Activated CD4-positive, alpha-beta T cell treated with anti-CD3 and anti-CD28 coated beads for 1 hour (primary cell): ENCODE data around the gene EBF4.
"Not testable (repeated sequence)": the region's sequence is repeated elsewhere in the genome, so short reads cannot be mapped to it uniquely, and the experiment has no call there.

Experiments used
- DNase-seq: peaks from one replicate; pipeline ENCODE4 v3.0.0-alpha.2; 2020

The EBF4 gene

GRCh38 chr20:2672446-2672845, 20.1 kb upstream of the EBF4 start:
- DNase-seq, result no peak

GRCh38 chr20:2673453-2673852, 19.1 kb upstream of the EBF4 start:
- no peak for DNase-seq

- DNase-seq, result no peak
Observed at GRCh38 chr20:2680046-2680445, 12.5 kb upstream of the EBF4 start.

GRCh38 chr20:2682040-2682439, 10.5 kb upstream of the EBF4 start:
- not testable (repeated sequence) for DNase-seq

- DNase-seq, result not testable (repeated sequence)
Observed at GRCh38 chr20:2684817-2685216, 7.8 kb upstream of the EBF4 start.

- DNase-seq, result no peak
Observed at GRCh38 chr20:2687514-2687913, 5.1 kb upstream of the EBF4 start.

- DNase-seq, result peak; percentile 62
Observed at GRCh38 chr20:2688041-2688591, 4.5 kb upstream of the EBF4 start.

GRCh38 chr20:2690213-2690612, 2.4 kb upstream of the EBF4 start:
- no peak for DNase-seq

GRCh38 chr20:2690718-2691117, 1.9 kb upstream of the EBF4 start:
- DNase-seq, result no peak

- DNase-seq, result no peak
Observed at GRCh38 chr20:2691127-2691526, 1.5 kb upstream of the EBF4 start.

GRCh38 chr20:2691663-2692035, 931 bp upstream of the EBF4 start:
- no peak for DNase-seq

GRCh38 chr20:2692886-2693285, 306 bp downstream of the EBF4 start:
- no peak for DNase-seq

- peak; percentile 35 for DNase-seq
Observed at GRCh38 chr20:2693286-2694007, 867 bp downstream of the EBF4 start.

- no peak for DNase-seq
Observed at GRCh38 chr20:2694008-2694471, 1.5 kb downstream of the EBF4 start.

- no peak for DNase-seq
Observed at GRCh38 chr20:2694519-2694918, 1.9 kb downstream of the EBF4 start.

GRCh38 chr20:2695206-2695983, 2.8 kb downstream of the EBF4 start:
- no peak for DNase-seq

GRCh38 chr20:2695984-2696525, 3.5 kb downstream of the EBF4 start:
- not testable (repeated sequence) for DNase-seq

- DNase-seq, result no peak
Observed at GRCh38 chr20:2696646-2697045, 4.1 kb downstream of the EBF4 start.

GRCh38 chr20:2697768-2698167, 5.2 kb downstream of the EBF4 start:
- no peak for DNase-seq

GRCh38 chr20:2698186-2698817, 5.7 kb downstream of the EBF4 start:
- no peak for DNase-seq

GRCh38 chr20:2698912-2699311, 6.3 kb downstream of the EBF4 start:
- DNase-seq, result no peak

GRCh38 chr20:2699775-2700413, 7.3 kb downstream of the EBF4 start:
- DNase-seq, result no peak
